HepG2 (cell line): ENCODE data around the gene TMEM143. TPM values are rescaled to one million over a fixed set of nuclear protein-coding genes. Genes with fewer than 3 reads are reported as not detected.

Experiments
- AGO1 ChIP-seq: fragments of 200-400 bp; formaldehyde crosslinking; IDR thresholded peaks from 2 replicates; pipeline ENCODE4 v1.6.1; 2017; ENCODE audit warnings: mild to moderate bottlenecking, low read depth, low read length, moderate library complexity; ENCODE audit not compliant: poor library complexity, severe bottlenecking
- AHDC1 ChIP-seq: sonication (generic); formaldehyde crosslinking; IDR thresholded peaks from 2 replicates; pipeline ENCODE4 v1.5.1; 2020; ENCODE audit warnings: mild to moderate bottlenecking, missing genetic modification reagents, borderline replicate concordance
- ATF5 ChIP-seq: sonication (generic); formaldehyde crosslinking; IDR thresholded peaks from 2 replicates; pipeline ENCODE4 v1.4.0; 2020; ENCODE audit warnings: mild to moderate bottlenecking, low read depth, missing genetic modification reagents
- KLF13 ChIP-seq: sonication (generic); formaldehyde crosslinking; IDR thresholded peaks from 2 replicates; pipeline ENCODE4 v1.4.0; 2020; ENCODE audit warnings: mild to moderate bottlenecking, missing genetic modification reagents
- MATR3 ChIP-seq: sonication (generic); formaldehyde crosslinking; IDR thresholded peaks from 2 replicates; pipeline ENCODE4 v1.4.0; 2020; ENCODE audit warnings: missing genetic modification reagents
- MLLT10 ChIP-seq: sonication (generic); formaldehyde crosslinking; IDR thresholded peaks from 2 replicates; pipeline ENCODE4 v1.4.0; 2020; ENCODE audit warnings: missing genetic modification reagents
- PHF5A ChIP-seq: IDR thresholded peaks from one replicate; pipeline ENCODE4 v1.6.1; 2018; ENCODE audit warnings: low read depth, missing genetic modification reagents; ENCODE audit not compliant: unreplicated experiment
- RERE ChIP-seq: IDR thresholded peaks from 2 replicates; pipeline ENCODE4 v1.6.1; 2016; ENCODE audit warnings: low read depth, missing genetic modification reagents, missing compliant biosample characterization
- SAP130 ChIP-seq: IDR thresholded peaks from 2 replicates; pipeline ENCODE4 v1.6.1; 2016; ENCODE audit warnings: low read depth
- SRSF4 ChIP-seq: fragments of 200-400 bp; formaldehyde crosslinking; IDR thresholded peaks from one replicate; pipeline ENCODE4 v1.6.1; 2018; ENCODE audit warnings: mild to moderate bottlenecking, low read depth, low read length, moderate library complexity; ENCODE audit not compliant: poor library complexity, severe bottlenecking
- ZNF281 ChIP-seq: sonication (generic); formaldehyde crosslinking; IDR thresholded peaks from 2 replicates; pipeline ENCODE4 v1.4.0; 2020; ENCODE audit warnings: missing genetic modification reagents, borderline replicate concordance
- ZNF451 ChIP-seq: sonication (generic); formaldehyde crosslinking; IDR thresholded peaks from 2 replicates; pipeline ENCODE4 v1.5.0; 2020; ENCODE audit warnings: mild to moderate bottlenecking, missing genetic modification reagents
- polyA plus RNA-seq, 8 experiments: library from polyadenylated mRNA; depleted of rRNA in 3 of 8; stranded (reverse) in 7 of 8; unstranded in 1 of 8; fragments of >200 nt; fragmentation: Illumina TruSeq in 4 of 8; extraction: Trizol in 4 of 8; gene quantifications; 2 replicates each; pipeline versions ENCODE4 v1.2.1 to v1.2.3, GENCODE V29; 2011 to 2016; ENCODE audit warnings: low read depth in 4 of 8, missing spikeins in 1 of 8, mixed read lengths in 1 of 8; ENCODE audit not compliant: insufficient read depth in 1 of 8
- total RNA-seq, 5 experiments: library from RNA; depleted of rRNA; stranded (reverse); fragments of >200 nt; fragmentation: Illumina TruSeq; extraction: Trizol; gene quantifications; 2 replicates each; pipeline ENCODE4 v1.2.3, GENCODE V29; 2016; ENCODE audit warnings: low read depth in 1 of 5
- TF ChIP-seq, protein P1 (sequence below): sonication (generic); formaldehyde crosslinking; IDR thresholded peaks from 2 replicates; pipeline ENCODE4 v1.4.0; 2020; ENCODE audit warnings: missing genetic modification reagents, borderline replicate concordance

Gene TMEM143
- total and polyA plus RNA-seq, 2 of the 13 experiments (the other 11 are each of a cell fraction or from before 2014, with no cell fraction given) = 7.7 to 11.3 TPM

- TF ChIP-seq RERE (CRISPR knock-in tag) (no peak), ATF5 (no peak), KLF13 (no peak), MLLT10 (CRISPR knock-in tag) (no peak), AGO1 (no peak), SRSF4 (no peak), SAP130 (CRISPR knock-in tag) (peak; percentile 44), AHDC1 (no peak), ZNF281 (no peak), PHF5A (CRISPR knock-in tag) (no peak), ZNF451 (no peak), MATR3 (CRISPR knock-in tag) (no peak)
- TF ChIP-seq, protein P1, sequence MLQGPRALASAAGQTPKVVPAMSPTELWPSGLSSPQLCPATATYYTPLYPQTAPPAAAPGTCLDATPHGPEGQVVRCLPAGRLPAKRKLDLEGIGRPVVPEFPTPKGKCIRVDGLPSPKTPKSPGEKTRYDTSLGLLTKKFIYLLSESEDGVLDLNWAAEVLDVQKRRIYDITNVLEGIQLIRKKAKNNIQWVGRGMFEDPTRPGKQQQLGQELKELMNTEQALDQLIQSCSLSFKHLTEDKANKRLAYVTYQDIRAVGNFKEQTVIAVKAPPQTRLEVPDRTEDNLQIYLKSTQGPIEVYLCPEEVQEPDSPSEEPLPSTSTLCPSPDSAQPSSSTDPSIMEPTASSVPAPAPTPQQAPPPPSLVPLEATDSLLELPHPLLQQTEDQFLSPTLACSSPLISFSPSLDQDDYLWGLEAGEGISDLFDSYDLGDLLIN (CRISPR knock-in tag) = no peak
Measured at GRCh38 chr19:48295458-48295857, 68.3 kb downstream of the TMEM143 start (continued).
